Endothelial cell of umbilical vein (primary cell): ENCODE data around the gene B3GNT7.

Source experiments
- EZH2 ChIP-seq: IDR thresholded peaks from 2 replicates; pipeline ENCODE4 v1.6.1; 2012; ENCODE audit warnings: borderline replicate concordance, low read depth, mild to moderate bottlenecking, moderate library complexity, low read length, inconsistent platforms; ENCODE audit not compliant: severe bottlenecking
- FOS ChIP-seq: IDR thresholded peaks from 2 replicates; pipeline ENCODE4 v1.6.1; 2011; ENCODE audit warnings: mild to moderate bottlenecking, low read length, moderate library complexity, borderline replicate concordance; ENCODE audit not compliant: insufficient read depth
- GATA2 ChIP-seq: IDR thresholded peaks from 2 replicates; pipeline ENCODE4 v1.7.0; 2011; ENCODE audit warnings: low read depth, mild to moderate bottlenecking, moderate library complexity, mixed read lengths, low read length; ENCODE audit not compliant: insufficient read length, insufficient read depth
- JUN ChIP-seq: IDR thresholded peaks from 2 replicates; pipeline ENCODE4 v1.6.1; 2011; ENCODE audit warnings: borderline replicate concordance, low read depth; ENCODE audit not compliant: insufficient read length, insufficient read depth
- MYC ChIP-seq: IDR thresholded peaks from one replicate; pipeline ENCODE4 v1.6.1; 2011; ENCODE audit warnings: mild to moderate bottlenecking, low read depth, low read length
- POLR2A ChIP-seq: IDR thresholded peaks from 2 replicates; pipeline ENCODE4 v1.6.1; 2012; ENCODE audit warnings: low read depth, mild to moderate bottlenecking, control low read depth, low read length
- POLR2AphosphoS5 ChIP-seq: IDR thresholded peaks from 2 replicates; pipeline ENCODE4 v1.6.1; 2012; ENCODE audit warnings: low read depth, mild to moderate bottlenecking, control low read depth, low read length, moderate library complexity; ENCODE audit not compliant: insufficient read depth
- TF ChIP-seq, protein P1 (sequence below), 2 donors: IDR thresholded peaks; 1 replicate in 1 of 2; 2 replicates in 1 of 2; pipeline ENCODE4 v1.5.1; 2011; ENCODE audit warnings: low read length in 2 of 2, mild to moderate bottlenecking in 2 of 2, moderate library complexity in 2 of 2, control low read depth in 1 of 2, inconsistent platforms in 1 of 2, low read depth in 1 of 2; ENCODE audit not compliant: insufficient read depth in 1 of 2; ENCODE audit errors: extremely low read depth in 1 of 2
- TF ChIP-seq, protein P2 (sequence below): IDR thresholded peaks from 2 replicates; pipeline ENCODE4 v1.6.1; 2011; ENCODE audit not compliant: insufficient read depth, insufficient read length

GRCh38 chr2:231409776-231410175 lies 14.3 kb downstream of the B3GNT7 start:
- TF ChIP-seq EZH2 (no peak), POLR2A (no peak), POLR2AphosphoS5 (no peak), JUN (no peak), MYC (no peak), FOS (no peak), GATA2 (no peak)
- TF ChIP-seq, protein P1, sequence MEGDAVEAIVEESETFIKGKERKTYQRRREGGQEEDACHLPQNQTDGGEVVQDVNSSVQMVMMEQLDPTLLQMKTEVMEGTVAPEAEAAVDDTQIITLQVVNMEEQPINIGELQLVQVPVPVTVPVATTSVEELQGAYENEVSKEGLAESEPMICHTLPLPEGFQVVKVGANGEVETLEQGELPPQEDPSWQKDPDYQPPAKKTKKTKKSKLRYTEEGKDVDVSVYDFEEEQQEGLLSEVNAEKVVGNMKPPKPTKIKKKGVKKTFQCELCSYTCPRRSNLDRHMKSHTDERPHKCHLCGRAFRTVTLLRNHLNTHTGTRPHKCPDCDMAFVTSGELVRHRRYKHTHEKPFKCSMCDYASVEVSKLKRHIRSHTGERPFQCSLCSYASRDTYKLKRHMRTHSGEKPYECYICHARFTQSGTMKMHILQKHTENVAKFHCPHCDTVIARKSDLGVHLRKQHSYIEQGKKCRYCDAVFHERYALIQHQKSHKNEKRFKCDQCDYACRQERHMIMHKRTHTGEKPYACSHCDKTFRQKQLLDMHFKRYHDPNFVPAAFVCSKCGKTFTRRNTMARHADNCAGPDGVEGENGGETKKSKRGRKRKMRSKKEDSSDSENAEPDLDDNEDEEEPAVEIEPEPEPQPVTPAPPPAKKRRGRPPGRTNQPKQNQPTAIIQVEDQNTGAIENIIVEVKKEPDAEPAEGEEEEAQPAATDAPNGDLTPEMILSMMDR (IDR thresholded peaks at IDR 0.05; ENCODE audit: extremely low read depth in 1 of 2, insufficient read depth in 1 of 2, low read depth in 1 of 2, low read length in 2 of 2): no peak
- TF ChIP-seq, protein P2, sequence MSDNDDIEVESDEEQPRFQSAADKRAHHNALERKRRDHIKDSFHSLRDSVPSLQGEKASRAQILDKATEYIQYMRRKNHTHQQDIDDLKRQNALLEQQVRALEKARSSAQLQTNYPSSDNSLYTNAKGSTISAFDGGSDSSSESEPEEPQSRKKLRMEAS: no peak
